ENCODE results near the gene SMURF1.

GRCh38 chr7:99102361-99102760 is 41.5 kb downstream of the SMURF1 start:
- TF ChIP-seq CTCF (IDR thresholded peaks at IDR 0.05) (no peak), POLR2A (IDR thresholded peaks at IDR 0.05) (no peak)
